ENCODE data around the gene NOL9.

NOL9 gene

DNA sequence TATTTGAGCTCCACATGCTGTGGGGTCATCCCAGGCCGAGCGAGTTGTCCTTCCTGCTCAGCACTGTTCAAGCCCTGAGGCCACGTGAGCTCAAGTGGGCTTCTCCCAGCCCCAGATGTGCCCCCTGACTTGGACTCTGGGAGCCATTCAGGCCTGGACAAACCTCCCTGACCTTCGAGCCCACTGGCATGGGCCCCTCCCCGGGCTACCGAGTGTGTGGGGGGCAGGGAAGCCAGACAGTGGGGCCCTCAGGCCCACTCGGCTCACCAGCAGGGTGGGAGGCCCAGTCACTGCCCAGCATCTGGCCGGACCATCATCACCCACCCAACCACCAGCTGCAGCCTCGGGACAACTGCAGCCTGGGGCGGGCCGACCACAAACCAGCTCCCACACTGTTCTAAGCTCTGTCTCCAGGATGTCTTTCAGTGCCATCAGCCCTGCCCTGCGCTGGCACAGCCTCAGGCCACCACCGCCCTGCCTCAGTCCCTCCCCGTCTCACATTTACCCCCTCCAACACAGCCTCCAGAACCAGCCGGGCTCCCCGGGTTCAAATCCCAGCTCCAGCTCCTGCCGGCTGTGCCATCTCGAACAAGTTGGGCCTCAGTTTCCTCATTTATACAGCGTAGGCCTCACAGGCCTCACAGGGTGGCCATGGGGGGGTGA lies 41.9 kb downstream of the NOL9 start:
- TF ChIP-seq, protein P1, sequence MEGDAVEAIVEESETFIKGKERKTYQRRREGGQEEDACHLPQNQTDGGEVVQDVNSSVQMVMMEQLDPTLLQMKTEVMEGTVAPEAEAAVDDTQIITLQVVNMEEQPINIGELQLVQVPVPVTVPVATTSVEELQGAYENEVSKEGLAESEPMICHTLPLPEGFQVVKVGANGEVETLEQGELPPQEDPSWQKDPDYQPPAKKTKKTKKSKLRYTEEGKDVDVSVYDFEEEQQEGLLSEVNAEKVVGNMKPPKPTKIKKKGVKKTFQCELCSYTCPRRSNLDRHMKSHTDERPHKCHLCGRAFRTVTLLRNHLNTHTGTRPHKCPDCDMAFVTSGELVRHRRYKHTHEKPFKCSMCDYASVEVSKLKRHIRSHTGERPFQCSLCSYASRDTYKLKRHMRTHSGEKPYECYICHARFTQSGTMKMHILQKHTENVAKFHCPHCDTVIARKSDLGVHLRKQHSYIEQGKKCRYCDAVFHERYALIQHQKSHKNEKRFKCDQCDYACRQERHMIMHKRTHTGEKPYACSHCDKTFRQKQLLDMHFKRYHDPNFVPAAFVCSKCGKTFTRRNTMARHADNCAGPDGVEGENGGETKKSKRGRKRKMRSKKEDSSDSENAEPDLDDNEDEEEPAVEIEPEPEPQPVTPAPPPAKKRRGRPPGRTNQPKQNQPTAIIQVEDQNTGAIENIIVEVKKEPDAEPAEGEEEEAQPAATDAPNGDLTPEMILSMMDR (IDR thresholded peaks at IDR 0.05; ENCODE audit: control extremely low read depth, extremely low read depth, low read depth, missing control alignments): no peak
- DNase-seq (ENCODE audit: extremely low spot score): no peak
- CTCF ChIA-PET: interaction anchor here (1.3 to 2.3 kb wide), 2 partner anchors 11 to 42 kb away, joined by 3 to 7 read pairs; partner anchors contain the start of gene TAS1R1
- POLR2A ChIA-PET: no interaction called here

DNA sequence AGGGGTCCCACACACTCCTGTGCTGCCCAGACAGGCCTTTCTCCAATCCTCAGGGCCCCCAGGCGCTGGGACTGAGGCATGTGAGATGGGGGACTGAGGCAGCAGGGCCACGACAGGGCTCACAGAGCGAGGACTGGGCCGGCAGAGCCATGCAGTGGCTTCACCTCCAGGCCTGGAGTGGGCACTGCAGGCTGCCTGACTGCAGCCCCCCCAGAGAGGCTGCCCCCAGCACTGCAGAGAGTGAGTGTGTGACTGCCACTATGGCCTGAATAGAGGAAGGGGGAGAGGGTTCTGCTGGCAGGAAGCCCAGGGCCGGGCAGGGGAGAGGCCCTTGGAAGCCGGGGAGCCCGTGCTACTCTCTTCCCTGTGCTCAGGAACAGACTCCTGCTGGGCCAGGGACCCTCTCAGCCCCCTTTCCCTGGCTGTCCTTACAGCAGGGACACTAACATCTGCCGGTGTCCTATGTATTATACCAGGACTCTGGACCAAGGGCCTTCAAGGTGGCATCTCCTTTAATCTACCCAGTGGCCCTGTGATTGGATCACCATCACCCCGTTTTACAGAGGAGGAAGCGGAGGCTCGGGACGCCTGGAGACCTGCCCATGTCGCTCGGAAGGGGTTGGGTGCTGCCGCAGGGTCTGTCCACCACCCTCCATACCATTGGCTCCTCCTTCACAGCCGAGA lies 42.6 kb downstream of the NOL9 start:
- ChIA-PET CTCF (interaction anchor here (2.3 kb wide), 1 partner anchor 11 kb away, joined by 7 read pairs; no protein-coding TSS in a partner anchor), POLR2A (no interaction called here)
- DNase-seq (ENCODE audit: extremely low spot score): no peak
- TF ChIP-seq, protein P1 (IDR thresholded peaks at IDR 0.05; ENCODE audit: control extremely low read depth, extremely low read depth, low read depth, missing control alignments): no peak

DNA sequence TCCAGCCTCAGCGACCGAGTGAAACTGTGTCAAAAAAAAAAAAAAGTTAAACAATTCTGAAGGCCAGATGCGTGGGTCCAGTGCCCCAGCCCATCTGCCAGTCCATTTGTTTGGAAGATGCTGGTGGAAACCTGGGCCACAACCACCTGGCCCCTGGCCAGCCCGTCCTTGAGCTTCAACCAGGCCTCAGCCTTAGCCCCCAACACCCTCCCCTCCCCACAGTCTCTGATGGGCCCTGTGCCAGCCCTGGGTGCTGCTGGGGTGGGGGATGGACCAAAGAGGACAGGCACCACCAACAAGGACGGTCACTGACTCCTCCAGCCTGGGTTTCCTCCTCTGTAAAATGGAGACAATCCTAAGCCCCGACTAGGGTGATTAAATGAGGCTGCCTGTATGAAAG lies 43.3 kb downstream of the NOL9 start:
- TF ChIP-seq, protein P1 (IDR thresholded peaks at IDR 0.05; ENCODE audit: control extremely low read depth, extremely low read depth, low read depth, missing control alignments): no peak
- POLR2A ChIA-PET: no interaction called here
- no peak for DNase-seq (ENCODE audit: extremely low spot score)
- CTCF ChIA-PET: no interaction called here

DNA sequence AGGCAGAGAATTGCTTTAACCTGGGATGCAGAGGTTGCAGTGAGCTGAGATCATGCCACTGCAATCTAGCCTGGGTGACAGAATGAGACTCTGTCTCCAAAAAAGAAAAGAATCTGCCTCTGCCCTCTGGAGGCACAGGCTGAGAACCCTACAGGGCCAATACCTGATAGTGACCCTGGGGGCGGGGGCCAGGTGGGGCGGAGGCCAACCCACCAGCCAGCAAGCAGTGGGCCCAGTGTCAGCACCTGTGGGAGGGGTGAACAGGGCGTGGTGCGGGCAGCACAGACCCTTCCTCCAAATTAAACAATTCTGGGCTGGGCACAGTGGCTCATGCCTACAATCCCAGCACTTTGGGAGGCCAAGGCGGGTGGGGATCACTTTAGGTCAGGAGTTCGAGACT lies 43.8 kb downstream of the NOL9 start:
- ChIA-PET CTCF (no interaction called here), POLR2A (no interaction called here)
- no peak for DNase-seq (ENCODE audit: extremely low spot score)
- TF ChIP-seq, protein P1 (IDR thresholded peaks at IDR 0.05; ENCODE audit: control extremely low read depth, extremely low read depth, low read depth, missing control alignments): no peak

DNA sequence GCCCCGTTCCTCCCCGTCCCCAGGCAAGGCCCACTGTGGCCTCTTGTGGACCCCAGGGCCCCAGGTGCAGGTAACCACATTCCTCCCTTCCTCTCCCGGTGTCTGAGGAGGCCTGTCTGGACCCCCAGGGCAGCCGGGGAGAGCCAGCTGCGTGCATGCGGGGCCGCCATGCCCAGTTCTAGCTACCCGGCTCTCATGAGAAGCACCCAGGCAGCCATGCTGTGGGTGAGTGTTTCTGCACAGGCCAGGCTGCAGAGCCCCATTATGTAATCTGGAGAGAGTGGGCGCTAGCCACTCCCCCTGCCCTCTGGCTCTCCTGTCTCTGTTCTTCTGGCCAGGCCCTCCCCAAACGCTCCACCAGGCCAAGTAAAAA lies 44.4 kb downstream of the NOL9 start:
- no peak for DNase-seq (ENCODE audit: extremely low spot score)
- ChIA-PET POLR2A (no interaction called here), CTCF (no interaction called here)
- TF ChIP-seq, protein P1 (IDR thresholded peaks at IDR 0.05; ENCODE audit: control extremely low read depth, extremely low read depth, low read depth, missing control alignments): no peak

DNA sequence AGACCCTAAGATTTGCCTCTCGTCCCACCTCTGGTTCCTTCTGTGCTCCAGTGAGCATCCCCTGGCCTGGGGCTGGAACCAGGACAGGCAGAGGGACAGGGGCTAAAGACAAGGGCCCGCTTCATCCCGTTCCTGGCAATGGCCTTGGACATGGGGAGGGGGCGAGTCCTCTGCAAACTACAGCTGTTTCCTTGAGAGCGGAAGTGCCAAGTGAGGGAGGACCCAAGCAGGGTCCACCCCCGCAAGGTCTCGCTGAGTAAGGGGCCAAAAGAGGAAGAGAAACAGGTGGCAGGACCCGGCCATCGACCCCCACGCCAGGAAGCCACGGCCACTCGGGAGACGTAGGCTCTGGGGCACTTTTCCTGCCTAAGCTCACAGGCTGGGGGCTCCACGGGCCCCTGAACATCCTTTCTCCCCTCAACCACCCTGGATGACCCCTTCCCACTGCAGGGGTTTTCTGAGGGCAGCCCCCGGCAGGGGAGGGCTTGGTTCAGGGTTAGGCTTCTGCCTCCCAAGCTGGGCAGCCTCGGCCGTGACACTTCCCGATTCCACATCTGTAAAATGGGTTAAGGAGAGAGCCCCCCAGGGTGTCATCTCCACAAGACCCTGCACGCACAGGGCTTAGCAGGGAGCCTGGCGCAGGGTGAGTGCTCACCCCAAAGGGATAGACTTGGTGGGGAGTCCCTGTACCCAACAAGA lies 44.9 kb downstream of the NOL9 start:
- ChIA-PET POLR2A (no interaction called here), CTCF (interaction anchor here (1.0 to 1.3 kb wide), 3 partner anchors 16 to 24 kb away, joined by 3 read pairs; no protein-coding TSS in a partner anchor)
- no peak for DNase-seq (ENCODE audit: extremely low spot score)
- TF ChIP-seq, protein P1 (IDR thresholded peaks at IDR 0.05; ENCODE audit: control extremely low read depth, extremely low read depth, low read depth, missing control alignments): no peak
